IMR-90 (cell line): ENCODE results near the gene STKLD1.

Experiments
- CEBPB ChIP-seq: IDR thresholded peaks from 2 replicates; pipeline ENCODE4 v1.6.1; 2012; ENCODE audit warnings: low read depth, low read length, improper control_type of control experiment
- CTCF ChIP-seq: conservative IDR thresholded peaks from 2 replicates; pipeline ENCODE4 v1.5.1; 2012; ENCODE audit warnings: mild to moderate bottlenecking, low read depth, low read length, improper control_type of control experiment
- MAFK ChIP-seq: IDR thresholded peaks from 2 replicates; pipeline ENCODE4 v1.6.1; 2012; ENCODE audit warnings: low read depth, low read length, improper control_type of control experiment
- MXI1 ChIP-seq: IDR thresholded peaks from 2 replicates; pipeline ENCODE4 v1.6.1; 2012; ENCODE audit warnings: low read depth, mild to moderate bottlenecking, low read length, moderate library complexity, borderline replicate concordance
- NFE2L2 ChIP-seq: fragments of 150-350 bp; IDR thresholded peaks from 2 replicates; pipeline ENCODE4 v1.6.1; 2016; ENCODE audit warnings: low read depth, mild to moderate bottlenecking, low read length
- RCOR1 ChIP-seq: IDR thresholded peaks from 2 replicates; pipeline ENCODE4 v1.6.1; 2012; ENCODE audit warnings: mild to moderate bottlenecking, low read length, improper control_type of control experiment; ENCODE audit not compliant: insufficient replicate concordance
- RFX5 ChIP-seq: IDR thresholded peaks from 2 replicates; pipeline ENCODE4 v1.8.0; 2012; ENCODE audit warnings: low read depth, mild to moderate bottlenecking, low read length, moderate library complexity
- USF2 ChIP-seq: fragments of 150-350 bp; IDR thresholded peaks from 2 replicates; pipeline ENCODE4 v1.6.1; 2017; ENCODE audit warnings: mild to moderate bottlenecking, antibody characterized with exemption, low read length, low read depth

GRCh38 chr9:133389562-133389961 lies 13.4 kb downstream of the STKLD1 start:
- TF ChIP-seq CTCF (no peak), RFX5 (no peak), USF2 (no peak), RCOR1 (no peak), CEBPB (no peak), MXI1 (no peak), NFE2L2 (no peak), MAFK (no peak)
